Central memory CD8-positive, alpha-beta T cell (primary cell): ENCODE measurements around the gene BBX.

ENCODE experiments used
- ATAC-seq: fragments of 150-1000 bp; cut with Tn5 transposase; replicated peaks from 2 replicates; pipeline ENCODE4 v1.10.0; 2022; ENCODE audit warnings: mild to moderate bottlenecking, moderate FRiP score, moderate number of reproducible peaks; ENCODE audit not compliant: poor library complexity, severe bottlenecking; ENCODE audit errors: extremely low read depth
- DNase-seq, 2 donors: peaks; one replicate each; pipeline ENCODE4 v3.0.0; 2021; ENCODE audit warnings: low spot score in 2 of 2
- H3K27ac Mint-ChIP-seq: one replicate; pipeline ENCODE4 v1.8.0; 2022; ENCODE audit warnings: low read depth, mild to moderate bottlenecking, moderate library complexity, mixed read lengths
- H3K27me3 Mint-ChIP-seq: one replicate; pipeline ENCODE4 v1.8.0; 2022; ENCODE audit warnings: mixed read lengths
- H3K36me3 Mint-ChIP-seq: one replicate; pipeline ENCODE4 v1.8.0; 2022; ENCODE audit warnings: mild to moderate bottlenecking, moderate library complexity, mixed read lengths; ENCODE audit not compliant: insufficient read depth
- H3K4me1 Mint-ChIP-seq: one replicate; pipeline ENCODE4 v1.8.0; 2022; ENCODE audit warnings: mixed read lengths
- H3K4me3 Mint-ChIP-seq: one replicate; pipeline ENCODE4 v1.8.0; 2022; ENCODE audit warnings: mild to moderate bottlenecking, moderate library complexity, mixed read lengths
- H3K9me3 Mint-ChIP-seq: one replicate; pipeline ENCODE4 v1.8.0; 2022; ENCODE audit warnings: mixed read lengths

The BBX gene

DNA sequence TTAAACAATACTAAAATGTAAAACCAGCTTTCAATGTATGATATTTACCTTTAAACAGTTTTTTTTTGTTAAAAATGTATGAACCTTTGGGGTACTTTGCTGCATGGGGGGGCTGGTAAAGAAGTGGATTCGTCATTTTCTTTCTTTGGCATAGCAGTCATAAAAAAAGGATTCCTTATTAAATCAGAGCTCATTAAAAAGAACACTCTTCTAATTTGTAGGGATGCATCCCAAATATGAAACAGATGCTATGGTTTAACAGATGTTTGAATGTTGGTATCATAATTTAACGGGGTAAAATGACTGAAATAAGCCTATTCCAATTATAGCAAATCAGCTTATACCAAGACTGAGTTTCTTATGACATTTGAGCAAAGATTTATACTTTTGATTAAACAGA, 234.4 kb downstream of the BBX start:
- peaks cover 4% of the 10 kb centered on the region for H3K36me3 Mint-ChIP-seq
- H3K27ac Mint-ChIP-seq: no peak overlapping the region
- no peak overlapping the region for H3K4me3 Mint-ChIP-seq
- H3K9me3 Mint-ChIP-seq: no peaks in the 10 kb centered on the region
- DNase-seq: no peak
- H3K27me3 Mint-ChIP-seq: no peaks in the 10 kb centered on the region
- H3K4me1 Mint-ChIP-seq: peaks cover 22% of the 10 kb centered on the region
- no peak for ATAC-seq

DNA sequence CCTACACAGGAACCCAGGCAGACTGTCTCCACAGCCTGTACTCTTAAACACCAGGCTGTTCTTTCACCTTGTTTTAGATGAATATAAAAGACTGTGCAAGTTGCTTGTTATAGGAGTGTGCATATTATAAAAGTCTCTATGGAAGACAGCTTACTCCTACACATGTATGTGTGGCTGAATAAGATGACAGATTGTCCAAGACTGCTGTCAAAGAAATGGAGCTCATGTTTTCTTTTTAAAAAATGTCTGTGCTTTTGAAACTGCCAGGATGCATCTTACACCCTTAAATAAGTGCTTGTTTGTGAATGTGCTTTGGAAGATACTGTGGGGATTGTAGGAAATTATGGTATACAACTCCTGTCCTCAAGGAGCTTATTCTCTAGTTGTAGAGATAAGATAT, 237.4 kb downstream of the BBX start:
- Mint-ChIP-seq H3K27me3 (no peaks in the 10 kb centered on the region), H3K4me3 (no peak overlapping the region), H3K9me3 (no peaks in the 10 kb centered on the region), H3K27ac (no peak overlapping the region), H3K4me1 (peaks cover 9% of the 10 kb centered on the region), H3K36me3 (peaks cover 4% of the 10 kb centered on the region)
- no peak for DNase-seq
- no peak for ATAC-seq

DNA sequence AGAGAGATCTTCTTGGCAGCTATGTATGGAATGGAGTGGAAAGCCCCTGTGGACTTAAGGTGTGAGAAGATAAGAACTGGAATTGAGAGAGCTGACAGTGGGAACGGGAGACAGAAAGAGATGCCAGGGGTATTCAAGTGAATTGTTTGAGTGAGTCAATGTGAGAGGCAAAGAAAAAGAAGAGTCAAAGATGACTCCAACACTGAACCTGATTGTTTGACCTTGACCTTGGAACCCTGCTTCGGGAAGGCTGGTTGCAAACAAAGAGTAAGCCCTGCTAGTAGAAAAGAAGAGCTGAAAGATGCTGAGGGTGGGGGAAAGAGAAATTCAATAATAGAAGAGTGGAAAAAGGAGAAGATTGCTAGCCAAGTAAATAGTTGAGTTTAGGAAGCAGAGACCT, 238.6 kb downstream of the BBX start:
- ATAC-seq (no peak), DNase-seq (no peak)
- H3K27me3 Mint-ChIP-seq: no peaks in the 10 kb centered on the region
- no peak overlapping the region for H3K27ac Mint-ChIP-seq
- no peak overlapping the region for H3K4me3 Mint-ChIP-seq
- peaks cover 5% of the 10 kb centered on the region for H3K36me3 Mint-ChIP-seq
- peaks cover 9% of the 10 kb centered on the region for H3K4me1 Mint-ChIP-seq
- H3K9me3 Mint-ChIP-seq: no peaks in the 10 kb centered on the region

DNA sequence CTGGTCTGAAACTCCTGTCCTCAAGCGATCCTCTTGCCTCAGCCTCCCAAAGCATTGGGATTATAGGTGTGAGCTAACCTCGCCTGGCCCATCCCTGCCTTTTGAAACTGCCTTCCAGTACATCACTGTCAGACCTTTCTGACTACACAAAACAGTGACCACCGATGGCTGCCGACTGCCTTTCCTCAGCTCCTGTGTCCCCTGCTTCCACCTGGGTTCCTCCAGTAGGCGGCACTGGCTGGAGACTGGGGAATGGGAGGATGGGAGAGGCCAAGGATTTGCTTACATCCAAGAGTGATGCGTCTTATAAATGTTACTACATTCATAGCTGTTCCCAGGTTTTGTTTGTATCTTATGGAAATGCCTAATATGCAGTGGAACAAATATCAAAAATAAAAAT, 242.8 kb downstream of the BBX start:
- Mint-ChIP-seq H3K27ac (no peak overlapping the region), H3K36me3 (peaks cover 5% of the 10 kb centered on the region), H3K27me3 (no peaks in the 10 kb centered on the region), H3K9me3 (no peaks in the 10 kb centered on the region), H3K4me3 (no peak overlapping the region), H3K4me1 (peaks cover 5% of the 10 kb centered on the region)
- ATAC-seq (no peak), DNase-seq (no peak)

DNA sequence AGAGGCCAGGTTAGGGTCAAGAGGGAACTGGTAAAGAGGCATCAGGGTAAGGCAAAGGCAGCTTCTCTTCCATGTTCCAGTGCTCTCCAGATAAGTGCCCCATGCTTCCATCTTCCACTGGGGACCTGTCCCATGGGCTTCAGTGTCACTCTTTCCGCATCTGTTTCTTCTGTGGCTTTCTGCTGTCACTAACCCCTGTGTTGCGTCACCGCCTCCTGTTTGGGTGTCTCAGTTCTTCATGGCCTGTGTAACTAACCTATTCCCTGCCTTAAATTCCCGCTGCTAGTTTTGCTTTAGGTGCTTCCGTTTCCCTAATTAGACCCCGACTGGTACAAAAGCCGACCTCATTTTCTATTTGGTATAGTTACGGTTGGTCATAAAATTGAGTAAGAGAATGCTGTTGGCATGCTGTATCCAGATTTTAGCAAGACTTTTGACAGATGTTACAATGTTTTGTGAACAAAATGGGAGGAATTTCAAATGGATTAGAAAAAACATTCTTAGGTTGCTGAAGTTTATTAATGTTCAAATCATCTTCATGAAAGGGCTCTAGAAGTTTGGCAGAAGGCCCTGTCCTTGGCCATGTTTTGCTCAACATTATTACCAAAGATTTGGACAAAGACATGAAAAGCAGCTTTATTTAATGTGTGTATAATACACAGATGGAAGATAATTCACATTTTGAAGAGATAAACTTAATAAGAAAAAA, 245.3 kb downstream of the BBX start:
- no peaks in the 10 kb centered on the region for H3K27me3 Mint-ChIP-seq
- H3K4me1 Mint-ChIP-seq: no peaks in the 10 kb centered on the region
- DNase-seq: no peak
- no peak overlapping the region for H3K27ac Mint-ChIP-seq
- no peak for ATAC-seq
- H3K36me3 Mint-ChIP-seq: peaks cover 10% of the 10 kb centered on the region
- H3K9me3 Mint-ChIP-seq: no peaks in the 10 kb centered on the region
- no peak overlapping the region for H3K4me3 Mint-ChIP-seq

DNA sequence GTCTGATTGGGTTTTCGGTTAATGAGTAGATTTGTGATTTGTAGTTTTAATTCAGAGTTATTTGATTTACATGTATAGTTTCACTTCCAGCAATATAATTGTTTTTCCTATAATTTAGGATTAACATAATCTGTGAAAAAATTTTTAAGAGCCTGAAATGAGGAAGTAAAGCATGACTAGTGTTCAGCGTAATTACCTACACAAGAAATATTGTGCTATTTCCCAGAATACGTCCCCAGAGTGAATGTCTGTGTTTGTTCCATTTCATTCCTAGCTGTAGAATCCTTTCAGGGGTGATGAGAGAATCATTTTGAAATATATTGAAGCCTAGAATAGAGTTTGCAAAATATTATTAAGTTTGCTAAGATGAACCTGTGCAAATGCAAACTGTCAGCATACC, 247.1 kb downstream of the BBX start:
- H3K36me3 Mint-ChIP-seq: peaks cover 19% of the 10 kb centered on the region
- no peaks in the 10 kb centered on the region for H3K9me3 Mint-ChIP-seq
- H3K27me3 Mint-ChIP-seq: no peaks in the 10 kb centered on the region

DNA sequence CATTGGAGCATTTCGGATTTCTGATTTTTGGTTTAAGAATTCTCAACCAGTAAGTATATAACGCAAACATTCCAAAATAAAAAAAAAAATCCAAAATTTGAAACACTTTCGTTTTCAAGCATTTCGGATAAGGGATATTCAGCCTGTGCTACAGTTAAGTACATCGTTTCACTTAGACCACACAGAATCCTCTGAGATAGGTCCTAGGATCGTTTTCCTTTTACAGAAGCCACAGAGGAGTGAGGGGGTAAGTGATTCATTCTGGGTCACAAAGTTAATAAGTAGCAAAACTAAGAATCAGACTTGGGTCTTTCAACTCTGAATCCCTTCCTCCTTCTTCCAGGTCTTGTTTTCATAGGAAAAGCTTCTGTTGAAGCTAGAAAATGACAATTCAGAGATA, 249.3 kb downstream of the BBX start:
- Mint-ChIP-seq H3K4me1 (no peaks in the 10 kb centered on the region), H3K4me3 (no peak overlapping the region), H3K36me3 (peaks cover 17% of the 10 kb centered on the region), H3K27me3 (no peaks in the 10 kb centered on the region), H3K9me3 (no peaks in the 10 kb centered on the region), H3K27ac (no peak overlapping the region)
- no peak for ATAC-seq
- DNase-seq: no peak

More for the DNA sequence above, 247.1 kb downstream of the BBX start:
- no peak for ATAC-seq
- no peak overlapping the region for H3K27ac Mint-ChIP-seq
- no peak for DNase-seq
- no peak overlapping the region for H3K4me3 Mint-ChIP-seq
- no peaks in the 10 kb centered on the region for H3K4me1 Mint-ChIP-seq

DNA sequence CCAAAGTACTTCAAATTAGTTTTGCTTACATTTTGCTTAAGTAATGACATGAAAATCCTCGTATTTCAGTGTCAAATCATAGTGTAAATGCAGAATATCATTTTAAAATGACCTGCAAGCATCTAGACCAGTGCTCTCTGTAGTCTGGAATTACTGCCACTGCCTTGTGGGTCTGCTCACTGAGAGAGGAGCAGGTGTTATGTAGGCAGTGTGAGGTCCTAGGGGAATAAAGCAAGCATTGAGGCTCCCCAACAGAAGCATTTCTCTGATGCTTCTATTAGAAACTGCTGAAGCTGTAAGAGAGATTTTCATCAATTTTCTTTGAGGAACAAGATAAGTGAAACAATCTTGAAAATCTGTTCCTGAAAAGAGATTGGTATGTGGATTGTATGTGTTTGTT, 253.2 kb downstream of the BBX start:
- ATAC-seq (no peak), DNase-seq (no peak)
- no peaks in the 10 kb centered on the region for H3K27me3 Mint-ChIP-seq
- H3K4me3 Mint-ChIP-seq: no peak overlapping the region
- H3K36me3 Mint-ChIP-seq: peaks cover 31% of the 10 kb centered on the region
- no peaks in the 10 kb centered on the region for H3K9me3 Mint-ChIP-seq
- H3K27ac Mint-ChIP-seq: no peak overlapping the region
- no peaks in the 10 kb centered on the region for H3K4me1 Mint-ChIP-seq

DNA sequence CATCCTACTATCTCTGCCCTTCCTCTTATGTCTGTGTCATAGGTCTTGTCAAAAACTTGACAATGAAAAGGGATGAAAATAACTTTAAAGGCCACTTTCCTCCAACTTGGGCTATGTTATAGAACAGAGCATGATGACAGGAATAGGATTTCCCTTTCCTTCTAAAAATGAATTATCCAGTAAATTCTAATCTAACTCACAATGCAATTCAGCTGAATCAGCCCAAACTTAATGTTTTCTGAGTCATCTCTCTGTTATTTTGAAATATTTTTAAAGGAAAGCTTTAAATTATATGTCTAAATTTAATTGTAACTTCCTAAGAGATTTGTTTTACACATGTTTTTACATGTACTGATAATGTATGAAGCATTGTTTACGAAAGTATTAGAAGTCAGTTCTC, 258.5 kb downstream of the BBX start:
- Mint-ChIP-seq H3K27me3 (no peaks in the 10 kb centered on the region), H3K36me3 (peaks cover 24% of the 10 kb centered on the region), H3K4me1 (peaks cover 5% of the 10 kb centered on the region), H3K27ac (no peak overlapping the region), H3K9me3 (no peaks in the 10 kb centered on the region), H3K4me3 (no peak overlapping the region)
- DNase-seq (no peak), ATAC-seq (no peak)

DNA sequence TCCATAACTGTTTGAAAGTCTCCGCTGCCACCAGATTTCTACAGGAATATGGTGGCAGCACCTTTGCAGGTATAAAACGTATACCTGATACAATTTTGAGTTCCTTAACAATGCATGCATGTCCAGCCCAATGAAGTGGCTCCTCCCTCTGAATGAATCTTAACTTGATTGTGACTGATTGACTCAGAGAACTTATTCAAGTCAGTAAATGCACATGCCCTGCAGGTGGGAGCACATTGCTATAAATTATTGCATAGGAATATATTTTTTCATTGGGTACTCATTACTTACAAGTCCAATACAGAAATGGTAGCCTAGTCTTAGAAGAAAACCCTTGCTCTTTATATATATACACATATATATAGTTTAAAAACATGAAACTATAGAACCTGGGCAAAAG, 259.3 kb downstream of the BBX start:
- H3K36me3 Mint-ChIP-seq: peaks cover 26% of the 10 kb centered on the region
- H3K4me1 Mint-ChIP-seq: peaks cover 5% of the 10 kb centered on the region
- ATAC-seq (no peak), DNase-seq (no peak)
- no peak overlapping the region for H3K4me3 Mint-ChIP-seq
- no peaks in the 10 kb centered on the region for H3K9me3 Mint-ChIP-seq
- no peaks in the 10 kb centered on the region for H3K27me3 Mint-ChIP-seq
- no peak overlapping the region for H3K27ac Mint-ChIP-seq

DNA sequence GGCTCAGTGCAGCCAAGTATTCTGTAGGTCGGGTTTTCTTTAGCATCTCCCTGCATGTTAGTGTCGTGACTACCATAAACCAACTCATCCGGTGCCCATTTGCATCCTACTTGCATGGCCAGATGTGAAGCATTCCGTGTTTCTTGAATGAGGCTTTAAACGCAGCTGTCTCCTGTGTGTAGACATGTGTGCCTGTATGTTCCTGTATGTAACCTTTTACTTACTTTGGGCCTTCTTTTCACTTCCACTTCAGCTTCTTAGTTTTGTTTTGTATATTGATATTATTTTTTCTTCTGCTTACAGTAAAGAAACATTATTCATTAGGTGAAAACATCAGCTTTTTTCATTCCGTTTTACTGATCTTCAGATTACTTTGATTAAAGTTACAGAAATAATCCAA, 267.9 kb downstream of the BBX start:
- no peak for DNase-seq
- Mint-ChIP-seq H3K4me3 (no peak overlapping the region), H3K9me3 (no peaks in the 10 kb centered on the region), H3K36me3 (peaks cover 39% of the 10 kb centered on the region), H3K27me3 (no peaks in the 10 kb centered on the region), H3K4me1 (peaks cover 21% of the 10 kb centered on the region), H3K27ac (no peak overlapping the region)
- no peak for ATAC-seq

DNA sequence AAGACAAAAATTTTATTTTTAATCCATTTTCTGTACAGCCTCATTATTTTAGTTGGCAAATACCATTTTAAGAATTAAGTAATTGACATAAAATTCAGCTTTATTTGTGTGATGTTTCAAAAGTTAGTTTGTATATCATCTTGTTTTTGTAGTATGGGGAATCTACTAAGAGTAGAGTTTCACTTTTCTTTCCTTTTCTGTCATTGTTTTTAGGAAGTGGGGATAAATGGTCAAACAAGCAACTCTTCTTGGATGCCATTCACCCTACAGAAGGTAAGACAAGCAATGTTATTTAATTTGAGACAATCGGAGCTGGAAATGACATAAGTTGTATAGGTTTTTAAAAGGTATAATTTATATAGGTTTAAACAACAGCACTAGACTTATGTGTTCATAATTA, 268.3 kb downstream of the BBX start:
- ATAC-seq: no peak
- Mint-ChIP-seq H3K27ac (no peak overlapping the region), H3K4me3 (no peak overlapping the region), H3K4me1 (peaks cover 25% of the 10 kb centered on the region), H3K27me3 (no peaks in the 10 kb centered on the region), H3K36me3 (peaks cover 41% of the 10 kb centered on the region), H3K9me3 (no peaks in the 10 kb centered on the region)
- DNase-seq: no peak

DNA sequence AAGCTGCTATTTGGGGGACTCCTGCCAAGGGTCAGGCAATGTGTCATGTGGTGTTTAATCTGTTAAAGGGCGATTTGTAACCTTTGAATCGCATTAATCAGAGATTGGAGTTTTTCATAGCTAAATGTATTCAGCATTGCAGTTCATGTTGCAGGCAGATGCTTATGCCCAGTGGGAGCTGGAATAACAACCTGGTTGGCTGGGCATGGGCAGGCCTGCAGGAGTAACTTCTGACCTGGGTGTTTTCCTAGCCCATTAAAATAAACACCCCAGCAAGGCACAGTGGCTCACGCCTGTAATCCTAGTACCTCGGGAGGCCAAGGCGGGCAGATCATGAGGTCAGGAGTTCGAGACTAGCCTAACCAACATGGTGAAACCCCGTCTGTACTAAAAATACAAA, 268.7 kb downstream of the BBX start:
- peaks cover 29% of the 10 kb centered on the region for H3K4me1 Mint-ChIP-seq
- no peak overlapping the region for H3K4me3 Mint-ChIP-seq
- DNase-seq (no peak), ATAC-seq (no peak)
- no peak overlapping the region for H3K27ac Mint-ChIP-seq
- H3K36me3 Mint-ChIP-seq: peaks cover 40% of the 10 kb centered on the region
- no peaks in the 10 kb centered on the region for H3K27me3 Mint-ChIP-seq
- no peaks in the 10 kb centered on the region for H3K9me3 Mint-ChIP-seq
